ENCODE measurements around the gene EPS8L2. TPM values are rescaled to one million over a fixed set of nuclear protein-coding genes. Genes with fewer than 3 reads are reported as not detected.
A peak's percentile ranks its signal among the peaks of the same experiment; 100 is the strongest.

Gene EPS8L2
- total and polyA plus RNA-seq, 9 of the 15 experiments (the other 6 are each of a cell fraction or from before 2014, with no cell fraction given), result 0.75 to 17.0 (median 3.7) TPM

GRCh38 chr11:747158-748006, 41.4 kb downstream of the EPS8L2 start, which contains the start of gene TALDO1 (continued):
- TF ChIP-seq ZNF407 (IDR thresholded peaks at IDR 0.05; ENCODE audit: low read depth), result no peak
- no peak for TF ChIP-seq ILK (tag; IDR thresholded peaks at IDR 0.05; ENCODE audit: borderline replicate concordance, low read depth)
- no peak for TF ChIP-seq NCOA1 (IDR thresholded peaks at IDR 0.05; ENCODE audit: low read depth)
- no peak for TF ChIP-seq SPI1 (IDR thresholded peaks at IDR 0.05; ENCODE audit: borderline replicate concordance, low read depth, low read length)
- no peak for TF ChIP-seq ZNF165 (CRISPR knock-in tag; IDR thresholded peaks at IDR 0.05; ENCODE audit: borderline replicate concordance)
- TF ChIP-seq SRSF3 (IDR thresholded peaks at IDR 0.05; ENCODE audit: insufficient read depth, low read length), result 0 out of 2 replicates have a peak, but pooled peaks have one; percentile 64
- no peak for TF ChIP-seq ERF (CRISPR knock-in tag; IDR thresholded peaks at IDR 0.05)
- TF ChIP-seq GTF3C2 (IDR thresholded peaks at IDR 0.05; ENCODE audit: borderline replicate concordance, extremely low read depth, insufficient read length), result no peak
- no peak for TF ChIP-seq BCL6 (CRISPR knock-in tag; IDR thresholded peaks at IDR 0.05)
- TF ChIP-seq BDP1 (IDR thresholded peaks at IDR 0.05; ENCODE audit: insufficient read depth, insufficient read length), result no peak
- no peak for TF ChIP-seq ZNF133 (CRISPR knock-in tag; IDR thresholded peaks at IDR 0.05)
- TF ChIP-seq NCOR1 (IDR thresholded peaks at IDR 0.05), result no peak
- no peak for TF ChIP-seq GABPB1 (CRISPR knock-in tag; IDR thresholded peaks at IDR 0.05)
- peak; percentile 84 for TF ChIP-seq ZFX (CRISPR knock-in tag; IDR thresholded peaks at IDR 0.05)
- TF ChIP-seq U2AF1 (optimal IDR thresholded peaks at IDR 0.05; ENCODE audit: low read depth, low read length), result no peak
